GM23248 (cell line): ENCODE measurements around the gene NAA10. TPM values are rescaled to one million over a fixed set of nuclear protein-coding genes. Genes with fewer than 3 reads are reported as not detected.

Experiments used
- DNase-seq: peaks from one replicate; pipeline ENCODE4 v3.0.0-alpha.2; 2015
- H2AFZ ChIP-seq: fragments of 200-600 bp; sonication (generic); 2 replicates; pipeline ENCODE4 v1.6.1; 2016; ENCODE audit warnings: antibody characterized with exemption
- H3F3A ChIP-seq: fragments of 200-600 bp; sonication (generic); 2 replicates; pipeline ENCODE4 v1.6.1; 2016; ENCODE audit warnings: mild to moderate bottlenecking, antibody characterized with exemption, mixed run types; ENCODE audit not compliant: insufficient read depth
- H3K27ac ChIP-seq: fragments of 200-600 bp; sonication (generic); 2 replicates; pipeline ENCODE4 v1.5.1; 2016; ENCODE audit warnings: mild to moderate bottlenecking
- H3K27me3 ChIP-seq: fragments of 200-600 bp; sonication (generic); replicated peaks from 2 replicates; pipeline ENCODE4 v1.6.1; 2016; ENCODE audit warnings: mild to moderate bottlenecking; ENCODE audit not compliant: insufficient read depth
- H3K36me3 ChIP-seq: fragments of 200-600 bp; sonication (generic); 2 replicates; pipeline ENCODE4 v1.6.1; 2016; ENCODE audit warnings: low read depth, mild to moderate bottlenecking
- H3K4me1 ChIP-seq: fragments of 200-600 bp; sonication (generic); 2 replicates; pipeline ENCODE4 v1.6.1; 2016; ENCODE audit warnings: mild to moderate bottlenecking; ENCODE audit not compliant: insufficient read depth
- H3K4me2 ChIP-seq: fragments of 200-600 bp; sonication (generic); one replicate; pipeline ENCODE4 v1.6.1; 2016; ENCODE audit warnings: mild to moderate bottlenecking; ENCODE audit not compliant: unreplicated experiment
- H3K4me3 ChIP-seq: fragments of 200-600 bp; sonication (generic); 2 replicates; pipeline ENCODE4 v1.5.1; 2016; ENCODE audit warnings: mild to moderate bottlenecking
- H3K79me2 ChIP-seq: fragments of 200-600 bp; sonication (generic); 2 replicates; pipeline ENCODE4 v1.6.1; 2016; ENCODE audit warnings: mild to moderate bottlenecking; ENCODE audit not compliant: insufficient read depth
- H3K9ac ChIP-seq: fragments of 200-600 bp; sonication (generic); 2 replicates; pipeline ENCODE4 v1.6.1; 2016; ENCODE audit warnings: mild to moderate bottlenecking
- H3K9me2 ChIP-seq: fragments of 200-600 bp; sonication (generic); 2 replicates; pipeline ENCODE4 v1.6.1; 2016; ENCODE audit warnings: mixed run types, mild to moderate bottlenecking, moderate library complexity; ENCODE audit not compliant: insufficient read depth
- H3K9me3 ChIP-seq: fragments of 200-600 bp; sonication (generic); one replicate; pipeline ENCODE4 v1.6.1; 2017; ENCODE audit warnings: low read depth
- H4K20me1 ChIP-seq: fragments of 200-600 bp; sonication (generic); 2 replicates; pipeline ENCODE4 v1.6.0; 2016; ENCODE audit not compliant: insufficient read depth
- EZH2 ChIP-seq: fragments of 200-600 bp; sonication (generic); IDR thresholded peaks from 2 replicates; pipeline ENCODE4 v1.6.1; 2018; ENCODE audit warnings: antibody characterized with exemption, mild to moderate bottlenecking; ENCODE audit not compliant: insufficient read depth, poor library complexity, severe bottlenecking
- EZH2phosphoT487 ChIP-seq: fragments of 200-600 bp; sonication (generic); IDR thresholded peaks from 2 replicates; pipeline ENCODE4 v1.6.1; 2018; ENCODE audit warnings: antibody characterized with exemption, moderate library complexity, mild to moderate bottlenecking, low read depth; ENCODE audit not compliant: insufficient read depth
- WGBS, 2 experiments: methylation state at CpG; one replicate each; pipeline ENCODE4 v1.1.6; 2015 to 2017; ENCODE audit warnings: low lambda C conversion rate in 2 of 2, low coverage in 1 of 2; ENCODE audit errors: missing lambda C conversion rate in 2 of 2; 5-methylcytosine and 5-hydroxymethylcytosine counted together
- in situ Hi-C: fragments of 300-500 bp; cut with MboI; formaldehyde crosslinking; loops from 2 replicates; pipeline ENCODE4 v1.15.0; 2020
- polyA plus RNA-seq: library from polyadenylated mRNA; unstranded; fragments of >200 nt; fragmentation: Nextera tagmentation; extraction: Ambion mirVana; gene quantifications from 2 replicates; pipeline ENCODE4 v1.2.1, GENCODE V29; 2016
- total RNA-seq: library from RNA; depleted of rRNA; stranded (reverse); fragments of >200 nt; shearing (Covaris generic); gene quantifications from 2 replicates; pipeline ENCODE4 v1.2.3, GENCODE V29; 2014

NAA10 gene
- total and polyA plus RNA-seq, 2 experiments from 2014 or later, result 154 to 166 TPM

DNA sequence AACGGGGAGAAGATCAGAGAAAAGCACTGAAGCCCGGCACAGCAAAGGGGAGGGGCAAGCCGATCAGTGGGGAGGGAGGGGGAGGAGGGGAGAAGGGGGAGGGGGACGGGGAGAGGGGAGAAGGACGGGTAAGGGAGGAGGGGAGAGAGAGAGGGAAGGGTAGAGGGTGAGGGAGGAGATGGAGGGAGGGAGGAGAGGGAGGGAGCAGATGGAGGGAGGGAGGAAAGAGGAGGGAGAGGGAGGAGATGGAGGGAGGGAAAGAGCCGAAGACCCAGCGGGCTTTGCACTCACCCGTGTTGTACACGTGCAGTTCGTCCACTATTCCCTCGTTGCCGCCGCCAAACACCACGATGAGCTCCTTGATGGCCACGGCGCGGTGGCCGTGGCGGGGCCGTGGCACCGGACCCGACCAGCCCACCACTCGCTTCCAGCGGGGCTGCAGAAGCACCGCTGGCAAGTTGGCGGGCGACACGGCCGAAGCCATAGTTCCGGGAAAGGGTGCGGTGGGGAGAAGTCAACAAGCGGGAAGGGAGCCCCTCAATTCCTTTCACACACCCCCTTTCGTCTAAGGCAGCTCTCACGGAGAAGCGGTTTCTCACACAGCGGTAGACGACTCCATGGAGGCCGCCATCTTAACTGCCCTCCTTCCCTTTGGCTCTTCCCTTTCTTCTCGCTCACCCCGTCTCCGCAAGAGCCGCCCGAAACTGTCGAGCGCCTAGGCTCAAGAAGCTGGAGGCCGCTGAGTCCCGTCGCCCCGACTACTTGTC, 35.7 kb upstream of the NAA10 start:
- 2 to 16% methylated on average over 11 to 49 of the region's 49 CpGs for WGBS, 2 experiments
- TF ChIP-seq EZH2, result no peak
- no peak for TF ChIP-seq EZH2phosphoT487

DNA sequence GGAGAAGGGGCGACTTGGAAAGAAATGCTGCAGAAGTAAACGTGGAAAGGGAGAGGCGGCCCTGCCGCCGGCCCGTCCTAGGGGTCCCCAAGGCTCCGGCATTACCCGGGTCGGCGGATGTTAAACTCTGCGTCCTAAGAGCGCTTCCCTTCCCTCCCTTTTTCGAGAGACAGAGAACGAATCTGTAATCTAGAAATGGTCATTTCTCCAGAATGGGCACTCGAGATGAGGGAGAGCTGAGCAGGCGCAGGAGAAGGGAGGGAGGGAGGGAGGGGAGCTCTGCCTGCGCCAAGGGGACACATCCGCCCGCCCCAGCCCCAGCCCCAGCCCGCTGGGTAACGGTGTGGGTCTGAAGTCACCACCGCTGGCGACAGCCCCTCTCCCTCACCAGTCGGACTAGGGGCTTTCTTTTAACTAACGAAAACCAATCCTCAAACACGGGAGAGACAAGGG, 35.1 kb upstream of the NAA10 start:
- no peaks in the 10 kb centered on the region for H3K27me3 ChIP-seq
- H3K9ac ChIP-seq, result peak overlapping the region; percentile 100
- no peaks in the 10 kb centered on the region for H3K36me3 ChIP-seq
- in situ Hi-C loops, result no loop called here
- peaks cover 13% of the 10 kb centered on the region; the same call in 1 of the 2 replicates for H3F3A ChIP-seq
- H3K4me2 ChIP-seq, result peak overlapping the region; percentile 94
- DNase-seq, result peak; percentile 52
- no peak for TF ChIP-seq EZH2
- no peak for TF ChIP-seq EZH2phosphoT487
- no peak overlapping the region for H2AFZ ChIP-seq
- no peaks in the 10 kb centered on the region for H3K9me3 ChIP-seq
- H4K20me1 ChIP-seq, result no peaks in the 10 kb centered on the region
- H3K9me2 ChIP-seq, result no peaks in the 10 kb centered on the region
- H3K79me2 ChIP-seq, result peaks cover 70% of the 10 kb centered on the region
- peak overlapping the region; percentile 100 for H3K27ac ChIP-seq
- peak overlapping the region; percentile 96 for H3K4me3 ChIP-seq
- WGBS, 2 experiments, result 0 to 2% methylated on average over 8 to 26 of the region's 26 CpGs
- H3K4me1 ChIP-seq, result peaks cover 32% of the 10 kb centered on the region

More for the DNA sequence above, 35.7 kb upstream of the NAA10 start:
- Histone ChIP-seq H3K4me3 (peak overlapping the region; percentile 96), H3K9ac (peak overlapping the region; percentile 100), H3K4me2 (peak overlapping the region; percentile 94), H3K4me1 (peaks cover 32% of the 10 kb centered on the region), H2AFZ (no peak overlapping the region), H3F3A (peaks cover 13% of the 10 kb centered on the region; the same call in 1 of the 2 replicates), H3K27ac (peak overlapping the region; percentile 100), H3K36me3 (no peaks in the 10 kb centered on the region), H3K9me3 (no peaks in the 10 kb centered on the region), H3K27me3 (no peaks in the 10 kb centered on the region), H3K9me2 (no peaks in the 10 kb centered on the region), H3K79me2 (peaks cover 65% of the 10 kb centered on the region), H4K20me1 (no peaks in the 10 kb centered on the region)
- peak; percentile 69 for DNase-seq
- in situ Hi-C loops, result no loop called here

DNA sequence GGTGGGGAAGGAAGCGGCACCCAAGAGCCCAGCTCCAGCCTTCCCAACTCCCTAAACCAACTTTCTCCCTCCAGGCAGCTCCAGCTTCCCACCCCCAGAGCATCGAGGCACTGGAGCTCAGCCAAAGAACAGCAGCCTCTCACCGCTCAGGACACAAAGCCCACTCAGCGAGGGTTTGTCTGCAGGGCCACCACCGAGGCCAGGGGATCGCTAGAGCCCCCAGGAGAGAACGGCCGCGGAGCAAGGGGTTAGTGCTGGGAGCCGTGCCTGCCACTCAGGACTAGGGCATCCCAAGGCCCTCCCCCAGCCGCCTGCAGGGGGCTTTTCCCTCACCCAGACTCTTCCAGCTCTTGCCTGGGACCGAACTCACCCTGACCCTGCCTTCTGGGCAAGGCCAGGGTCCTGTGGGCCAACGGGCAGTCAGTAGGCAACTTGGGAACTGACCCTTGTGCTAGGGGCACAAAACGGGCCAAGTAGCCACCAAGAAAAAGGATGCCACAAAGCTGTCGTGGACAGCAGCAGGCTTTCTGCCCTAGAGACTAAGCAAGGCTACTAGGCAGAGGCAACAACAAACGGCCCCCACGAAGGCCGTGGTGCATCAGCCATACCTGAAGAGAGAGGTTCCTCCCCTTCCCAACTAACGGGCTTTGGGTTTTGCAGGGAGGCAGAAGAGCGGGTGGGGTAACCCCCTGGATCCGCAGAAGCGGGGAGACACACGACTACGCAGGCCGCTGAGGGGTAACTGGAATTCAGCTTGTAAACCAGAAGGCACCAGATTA, 34.5 kb upstream of the NAA10 start:
- H3F3A ChIP-seq, result peaks cover 13% of the 10 kb centered on the region; the same call in 1 of the 2 replicates
- H3K36me3 ChIP-seq, result no peaks in the 10 kb centered on the region
- H3K4me2 ChIP-seq, result peak overlapping the region; percentile 94
- H2AFZ ChIP-seq, result no peak overlapping the region
- H4K20me1 ChIP-seq, result no peaks in the 10 kb centered on the region
- H3K27ac ChIP-seq, result peak overlapping the region; percentile 100
- peak; percentile 29 for DNase-seq
- TF ChIP-seq EZH2 (no peak), EZH2phosphoT487 (no peak)
- 0 to 2% methylated on average over 20 of the region's 25 CpGs for WGBS, 2 experiments
- peaks cover 70% of the 10 kb centered on the region for H3K79me2 ChIP-seq
- in situ Hi-C loops, result no loop called here
- peak overlapping the region; percentile 100 for H3K9ac ChIP-seq
- H3K4me3 ChIP-seq, result peak overlapping the region; percentile 96
- H3K9me2 ChIP-seq, result no peaks in the 10 kb centered on the region
- no peaks in the 10 kb centered on the region for H3K9me3 ChIP-seq
- peaks cover 31% of the 10 kb centered on the region for H3K4me1 ChIP-seq
- H3K27me3 ChIP-seq, result no peaks in the 10 kb centered on the region

DNA sequence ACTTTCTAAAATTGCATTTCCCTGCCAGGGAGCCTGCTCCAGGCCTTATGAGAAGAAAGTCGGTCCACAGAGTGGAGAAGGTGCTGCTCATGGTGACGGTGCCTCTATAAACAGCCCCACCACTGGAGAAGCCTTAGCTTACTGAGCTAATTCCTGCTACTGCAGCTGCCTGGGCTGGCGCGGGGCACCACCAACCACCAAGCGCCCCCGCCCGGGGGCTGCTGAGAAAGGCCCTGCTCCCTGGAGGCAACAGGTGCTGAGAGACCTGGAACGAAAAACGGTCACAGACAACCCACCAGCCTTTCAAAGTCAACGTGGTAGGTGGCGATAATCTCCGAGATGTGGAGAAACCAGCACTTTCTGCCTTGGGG, 33.9 kb upstream of the NAA10 start:
- Histone ChIP-seq H3K4me1 (peaks cover 25% of the 10 kb centered on the region), H2AFZ (no peak overlapping the region), H3K9ac (peak overlapping the region; percentile 100), H3F3A (peaks cover 12% of the 10 kb centered on the region; the same call in 1 of the 2 replicates), H3K27me3 (no peaks in the 10 kb centered on the region), H3K9me2 (no peaks in the 10 kb centered on the region), H3K79me2 (peaks cover 70% of the 10 kb centered on the region), H3K4me3 (peak overlapping the region; percentile 96), H3K36me3 (no peaks in the 10 kb centered on the region), H3K9me3 (no peaks in the 10 kb centered on the region), H4K20me1 (no peaks in the 10 kb centered on the region), H3K4me2 (peak overlapping the region; percentile 94), H3K27ac (peak overlapping the region; percentile 100)
- peak; percentile 53 for DNase-seq
- TF ChIP-seq EZH2phosphoT487 (no peak), EZH2 (no peak)
- in situ Hi-C loops, result no loop called here
- 0 to 2% methylated on average over 6 to 7 of the region's 12 CpGs for WGBS, 2 experiments
